Transverse colon (tissue), 4 donors: ENCODE results near the gene ULK4. TPM values are rescaled to one million over a fixed set of nuclear protein-coding genes. Genes with fewer than 3 reads are reported as not detected.

Experiments used
- DNase-seq: peaks from one replicate; pipeline ENCODE4 v3.0.0-alpha.2; 2019
- H3K27ac ChIP-seq, 4 donors: fragments of 200-600 bp; sonication (generic); 2 replicates each; pipeline ENCODE4 v1.5.1; 2016 to 2018; ENCODE audit warnings: inconsistent platforms in 4 of 4
- H3K27me3 ChIP-seq: fragments of 200-600 bp; sonication (generic); 2 replicates; pipeline ENCODE4 v1.5.1; 2017; ENCODE audit warnings: inconsistent platforms
- H3K36me3 ChIP-seq, 4 donors: fragments of 200-600 bp; sonication (generic); 2 replicates each; pipeline ENCODE4 v1.5.1; 2017 to 2019; ENCODE audit warnings: inconsistent platforms in 4 of 4
- H3K4me1 ChIP-seq, 4 donors: fragments of 200-600 bp; sonication (generic); 2 replicates each; pipeline ENCODE4 v1.5.1; 2017 to 2020; ENCODE audit warnings: inconsistent platforms in 4 of 4
- H3K4me3 ChIP-seq, 4 donors: fragments of 200-600 bp; sonication (generic); 1 replicate in 1 of 4; 2 replicates in 3 of 4; pipeline versions ENCODE4 v1.5.1 to v1.6.1; 2017 to 2019; ENCODE audit warnings: inconsistent platforms in 4 of 4
- H3K9me3 ChIP-seq, 2 donors: fragments of 200-600 bp; sonication (generic); 2 replicates each; pipeline ENCODE4 v1.5.1; 2017 to 2019; ENCODE audit warnings: inconsistent platforms in 2 of 2
- EP300 ChIP-seq: sonication (generic); formaldehyde crosslinking; IDR thresholded peaks from one replicate; pipeline ENCODE4 v1.6.1; 2017; ENCODE audit warnings: antibody characterized with exemption, low read depth
- POLR2A ChIP-seq: fragments of 450-650 bp; IDR thresholded peaks from one replicate; pipeline ENCODE4 v1.6.1; 2016; ENCODE audit warnings: antibody characterized with exemption, mild to moderate bottlenecking, moderate library complexity
- POLR2AphosphoS5 ChIP-seq, 3 donors: sonication (generic); formaldehyde crosslinking; IDR thresholded peaks; one replicate each; pipeline ENCODE4 v1.6.1; 2016; ENCODE audit warnings: antibody characterized with exemption in 3 of 3
- WGBS, 2 donors: methylation state at CpG; one replicate each; pipeline ENCODE4 v1.1.5; 2018; ENCODE audit warnings: low coverage in 1 of 2; 5-methylcytosine and 5-hydroxymethylcytosine counted together
- in situ Hi-C, 4 donors: fragments of 200-750 bp; cut with MboI; loops; one replicate each; pipeline versions ENCODE4 v1.15.0 to v1.15.1; 2017; ENCODE audit warnings: low sequenced_read_pairs in 3 of 4, low pct_ligation_motif_present in 1 of 4, low pct_unique_long_range_greater_than_20kb in 1 of 4
- intact Hi-C: fragments of 100-400 bp; cut with DNase I; formaldehyde crosslinking; loops from one replicate; pipeline ENCODE4 v1.15.1; 2023; ENCODE audit warnings: low total_unique reads
- total RNA-seq, 4 donors: library from RNA; depleted of rRNA; stranded (reverse); fragments of >200 nt; gene quantifications; one replicate each; pipeline ENCODE4 v1.1.0, GENCODE V29; 2016
- TF ChIP-seq, protein P1 (sequence below), 5 experiments: fragments of 200-600 bp in 3 of 5; fragments of 450-650 bp in 2 of 5; sonication (generic) in 3 of 5; IDR thresholded peaks; 1 replicate in 2 of 5; 2 replicates in 3 of 5; pipeline ENCODE4 v1.5.1; 2016 to 2017; ENCODE audit warnings: antibody characterized with exemption in 5 of 5, inconsistent platforms in 3 of 5, mild to moderate bottlenecking in 2 of 5, moderate library complexity in 1 of 5

The ULK4 gene
- total RNA-seq, 4 donors from 2014 or later, result 4.1 to 19.2 (median 11.7) TPM

DNA sequence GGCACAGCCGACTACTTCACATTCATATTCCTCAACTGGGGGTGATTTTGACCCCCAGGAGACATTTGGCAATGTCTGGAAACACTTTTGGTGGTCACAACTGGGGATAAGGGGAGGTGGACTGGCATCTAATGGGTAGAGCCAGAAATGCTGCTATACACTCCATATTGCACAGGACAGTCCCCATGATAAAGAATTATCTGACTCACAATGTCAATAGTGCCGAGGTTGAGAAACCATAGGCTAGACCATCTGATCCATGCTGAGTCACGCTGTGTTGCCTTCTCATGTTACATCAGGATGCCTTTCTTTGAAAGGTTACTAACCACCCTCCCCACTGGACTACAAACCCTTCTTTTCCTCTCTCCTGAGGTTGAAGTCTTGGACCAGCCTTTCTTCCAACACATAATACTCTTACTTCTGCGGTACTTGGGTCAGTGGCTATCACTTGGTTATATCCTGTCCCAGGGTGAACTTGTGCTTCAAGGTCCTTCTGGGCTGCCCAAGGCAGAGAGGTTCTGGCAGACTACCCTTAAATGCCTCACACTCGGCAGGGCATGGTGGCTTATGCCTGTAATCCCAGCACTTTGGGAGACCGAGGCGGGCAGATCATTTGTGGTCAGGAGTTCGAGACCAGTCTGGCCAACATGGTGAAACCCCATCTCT lies 693.8 kb downstream of the ULK4 start:
- TF ChIP-seq POLR2AphosphoS5 (IDR thresholded peaks at IDR 0.05) (no peak), EP300 (no peak), POLR2A (no peak)
- TF ChIP-seq, protein P1, sequence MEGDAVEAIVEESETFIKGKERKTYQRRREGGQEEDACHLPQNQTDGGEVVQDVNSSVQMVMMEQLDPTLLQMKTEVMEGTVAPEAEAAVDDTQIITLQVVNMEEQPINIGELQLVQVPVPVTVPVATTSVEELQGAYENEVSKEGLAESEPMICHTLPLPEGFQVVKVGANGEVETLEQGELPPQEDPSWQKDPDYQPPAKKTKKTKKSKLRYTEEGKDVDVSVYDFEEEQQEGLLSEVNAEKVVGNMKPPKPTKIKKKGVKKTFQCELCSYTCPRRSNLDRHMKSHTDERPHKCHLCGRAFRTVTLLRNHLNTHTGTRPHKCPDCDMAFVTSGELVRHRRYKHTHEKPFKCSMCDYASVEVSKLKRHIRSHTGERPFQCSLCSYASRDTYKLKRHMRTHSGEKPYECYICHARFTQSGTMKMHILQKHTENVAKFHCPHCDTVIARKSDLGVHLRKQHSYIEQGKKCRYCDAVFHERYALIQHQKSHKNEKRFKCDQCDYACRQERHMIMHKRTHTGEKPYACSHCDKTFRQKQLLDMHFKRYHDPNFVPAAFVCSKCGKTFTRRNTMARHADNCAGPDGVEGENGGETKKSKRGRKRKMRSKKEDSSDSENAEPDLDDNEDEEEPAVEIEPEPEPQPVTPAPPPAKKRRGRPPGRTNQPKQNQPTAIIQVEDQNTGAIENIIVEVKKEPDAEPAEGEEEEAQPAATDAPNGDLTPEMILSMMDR (IDR thresholded peaks at IDR 0.05), result no peak
- no peak overlapping the region for H3K27ac ChIP-seq
- DNase-seq, result no peak
- no peak overlapping the region for H3K4me3 ChIP-seq
- H3K36me3 ChIP-seq, result no peaks in the 10 kb centered on the region
- H3K9me3 ChIP-seq, result no peaks in the 10 kb centered on the region
- H3K27me3 ChIP-seq, result no peaks in the 10 kb centered on the region
- WGBS, 2 donors, result 95 to 100% methylated on average over 1 to 8 of the region's 8 CpGs
- intact Hi-C loops, result no loop called here
- H3K4me1 ChIP-seq, result no peaks in the 10 kb centered on the region
- in situ Hi-C loops, result no loop called here

DNA sequence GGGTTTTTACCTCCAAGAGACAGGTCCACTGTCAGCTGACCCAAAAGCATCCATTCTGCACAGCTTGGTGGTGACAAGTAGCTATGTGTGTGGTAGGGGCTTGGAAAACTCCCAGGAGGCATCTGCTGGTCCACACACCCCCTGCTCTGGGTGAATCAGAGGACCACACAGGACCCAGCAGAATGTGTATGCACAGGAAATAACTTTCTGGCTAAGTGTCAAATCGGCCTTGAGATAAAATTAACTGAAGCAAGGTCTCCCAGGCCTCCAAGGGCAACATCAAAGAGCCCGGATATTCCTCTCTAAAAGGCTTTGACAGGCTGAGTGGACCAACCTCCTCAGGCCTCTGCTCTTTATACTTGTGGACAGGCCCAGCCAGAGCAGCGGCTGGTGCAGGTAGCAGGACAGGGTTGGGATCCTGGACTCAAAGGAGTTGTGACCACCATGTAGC lies 696.1 kb downstream of the ULK4 start:
- no peak overlapping the region for H3K27ac ChIP-seq
- H3K27me3 ChIP-seq, result no peaks in the 10 kb centered on the region
- 61% methylated on average over 3 of the region's 3 CpGs; no CpG with 5 or more reads in 1 of the 2 donors for WGBS, 2 donors
- no peaks in the 10 kb centered on the region for H3K36me3 ChIP-seq
- in situ Hi-C loops (no loop called here), intact Hi-C loops (no loop called here)
- no peaks in the 10 kb centered on the region for H3K4me1 ChIP-seq
- no peak overlapping the region for H3K4me3 ChIP-seq
- H3K9me3 ChIP-seq, result no peaks in the 10 kb centered on the region
- no peak for TF ChIP-seq POLR2A
- no peak for TF ChIP-seq EP300
- TF ChIP-seq, protein P1 (IDR thresholded peaks at IDR 0.05), result no peak
- no peak for TF ChIP-seq POLR2AphosphoS5 (IDR thresholded peaks at IDR 0.05)
- DNase-seq, result no peak

DNA sequence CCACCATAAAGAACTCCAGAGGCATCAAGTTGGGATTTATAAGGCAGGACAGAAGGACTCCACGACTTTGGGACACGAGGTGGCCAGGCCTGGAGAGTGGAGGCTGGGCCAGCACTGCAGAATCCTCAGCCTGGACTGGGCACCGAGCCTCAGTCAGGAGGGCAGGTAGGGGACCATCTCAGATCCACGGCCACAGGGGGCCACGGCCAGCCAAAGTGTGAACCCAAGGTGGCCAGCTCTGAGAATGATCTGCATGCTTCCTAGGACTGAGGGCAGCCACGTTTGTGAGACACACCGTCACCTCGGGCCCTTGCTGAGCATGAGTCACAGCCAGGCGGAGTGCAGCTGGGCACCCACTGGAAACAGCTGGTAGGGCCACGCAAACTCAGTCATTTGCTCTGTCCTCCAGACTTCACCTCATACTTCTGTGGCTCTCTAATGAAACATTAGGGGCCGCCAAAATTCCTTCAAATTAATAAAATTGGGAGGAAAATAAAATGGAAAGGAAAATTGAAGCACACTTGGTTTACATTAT lies 696.8 kb downstream of the ULK4 start:
- H3K4me3 ChIP-seq, result no peak overlapping the region
- H3K36me3 ChIP-seq, result no peaks in the 10 kb centered on the region
- intact Hi-C loops, result no loop called here
- TF ChIP-seq, protein P1 (IDR thresholded peaks at IDR 0.05), result no peak
- TF ChIP-seq POLR2AphosphoS5 (IDR thresholded peaks at IDR 0.05) (no peak), EP300 (no peak), POLR2A (no peak)
- no peak overlapping the region for H3K27ac ChIP-seq
- DNase-seq, result no peak
- 83 to 87% methylated on average over 1 to 10 of the region's 11 CpGs for WGBS, 2 donors
- H3K27me3 ChIP-seq, result no peaks in the 10 kb centered on the region
- in situ Hi-C loops, result no loop called here
- no peaks in the 10 kb centered on the region for H3K4me1 ChIP-seq
- H3K9me3 ChIP-seq, result no peaks in the 10 kb centered on the region

- DNase-seq, result no peak
- Histone ChIP-seq H3K4me1 (no peaks in the 10 kb centered on the region), H3K36me3 (no peaks in the 10 kb centered on the region), H3K27me3 (no peaks in the 10 kb centered on the region), H3K9me3 (no peaks in the 10 kb centered on the region), H3K27ac (no peak overlapping the region), H3K4me3 (no peak overlapping the region)
- in situ Hi-C loops, result no loop called here
- 95 to 100% methylated on average over 3 of the region's 3 CpGs for WGBS, 2 donors
- TF ChIP-seq, protein P1 (IDR thresholded peaks at IDR 0.05), result no peak
- TF ChIP-seq POLR2AphosphoS5 (IDR thresholded peaks at IDR 0.05), result no peak
- no peak for TF ChIP-seq POLR2A
- TF ChIP-seq EP300, result no peak
- intact Hi-C loops, result no loop called here
Measured at GRCh38 chr3:41260063-41260450, 701.8 kb downstream of the ULK4 start.
